Posterior vena cava (tissue), 2 donors: Measurements from ENCODE around the gene CHTF18. TPM values are rescaled to one million over a fixed set of nuclear protein-coding genes. Genes with fewer than 3 reads are reported as not detected.
"Not testable (repeated sequence)": the region's sequence is repeated elsewhere in the genome, so short reads cannot be mapped to it uniquely, and the experiment has no call there.

Experiments used
- DNase-seq: peaks from one replicate; pipeline ENCODE4 v3.0.0-alpha.2; 2020; ENCODE audit warnings: low spot score
- intact Hi-C, 2 donors: fragments of 100-400 bp; cut with DNase I; formaldehyde crosslinking; loops; one replicate each; pipeline versions ENCODE4 v1.14.1 to v1.14.2; 2022 to 2023
- total RNA-seq, 2 donors: library from RNA; stranded (reverse); fragmentation: NEBNext Ultra II Directional; extraction: Animal tissue kit (Norgen Biotek cat#: 25700); gene quantifications; one replicate each; pipeline ENCODE4 v1.2.1, GENCODE V29; 2021
- donor health status: DM: yes; HTN: yes; CAD: no.
- donor health status: DM: yes; HTN: yes; CAD: no.

The CHTF18 gene
- total RNA-seq, 2 donors from 2014 or later, result 7.7 TPM

DNA sequence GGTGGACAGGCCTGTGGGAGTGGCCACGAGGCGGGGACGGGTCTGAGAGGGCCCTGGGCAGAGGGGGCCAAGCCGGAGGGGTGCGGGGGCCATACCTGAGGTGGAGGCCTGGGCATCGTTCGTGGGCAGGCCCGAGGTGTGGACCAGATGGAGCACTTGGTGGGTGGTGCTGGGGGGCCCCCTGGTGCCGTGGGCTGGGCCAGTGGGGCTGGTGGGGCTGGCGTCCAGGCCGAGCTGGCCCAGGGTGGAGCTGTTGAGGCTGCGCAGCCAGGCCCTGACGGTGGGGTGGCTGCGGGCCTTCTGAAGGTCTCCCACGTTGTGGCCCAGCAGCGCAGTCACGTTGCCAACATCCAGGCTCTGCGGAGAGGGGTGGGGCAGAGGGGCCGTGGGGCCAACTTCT lies 18.5 kb upstream of the CHTF18 start:
- intact Hi-C loops, result no loop called here
- DNase-seq, result no peak

DNA sequence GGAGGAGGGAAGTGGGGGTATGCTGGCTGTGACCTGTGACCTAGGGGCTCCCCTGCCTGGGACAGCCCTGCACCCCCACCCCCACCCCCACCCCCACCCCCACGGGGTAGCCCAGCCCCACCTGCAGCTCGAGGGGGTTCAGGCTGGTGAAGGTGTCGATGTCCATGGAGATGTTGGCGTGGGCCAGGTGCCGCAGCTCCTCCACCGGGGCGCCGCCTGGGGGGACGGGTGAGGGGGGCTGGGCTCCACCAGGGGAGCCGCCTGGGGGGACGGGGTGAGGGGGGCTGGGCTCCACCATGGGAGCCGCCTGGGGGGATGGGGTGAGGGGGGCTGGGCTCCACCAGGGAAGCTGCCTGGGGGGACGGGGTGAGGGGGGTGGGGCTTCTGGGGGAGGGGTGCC lies 18.0 kb upstream of the CHTF18 start:
- intact Hi-C loops, result no loop called here
- no peak for DNase-seq

DNA sequence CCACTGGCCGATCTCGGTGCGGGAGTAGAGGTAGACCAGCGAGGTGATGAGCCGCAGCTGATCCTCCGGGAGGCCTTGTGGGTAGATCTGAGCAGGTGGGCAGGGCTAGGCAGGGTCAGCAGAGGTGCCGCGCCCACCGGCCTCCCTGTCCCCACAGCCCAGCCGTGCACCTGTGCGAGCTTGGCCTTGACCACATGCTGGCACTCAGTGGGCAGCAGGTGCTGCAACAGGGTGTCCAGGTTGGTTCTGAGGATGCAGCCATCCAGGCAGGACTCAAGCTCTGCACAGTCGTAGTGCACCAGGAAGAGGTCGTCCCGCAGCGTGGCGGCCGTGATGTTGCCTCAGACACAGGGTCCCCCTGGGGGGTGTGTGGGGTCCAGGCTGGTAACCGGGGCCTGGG lies 15.5 kb upstream of the CHTF18 start:
- intact Hi-C loops, result no loop called here
- DNase-seq, result no peak

DNA sequence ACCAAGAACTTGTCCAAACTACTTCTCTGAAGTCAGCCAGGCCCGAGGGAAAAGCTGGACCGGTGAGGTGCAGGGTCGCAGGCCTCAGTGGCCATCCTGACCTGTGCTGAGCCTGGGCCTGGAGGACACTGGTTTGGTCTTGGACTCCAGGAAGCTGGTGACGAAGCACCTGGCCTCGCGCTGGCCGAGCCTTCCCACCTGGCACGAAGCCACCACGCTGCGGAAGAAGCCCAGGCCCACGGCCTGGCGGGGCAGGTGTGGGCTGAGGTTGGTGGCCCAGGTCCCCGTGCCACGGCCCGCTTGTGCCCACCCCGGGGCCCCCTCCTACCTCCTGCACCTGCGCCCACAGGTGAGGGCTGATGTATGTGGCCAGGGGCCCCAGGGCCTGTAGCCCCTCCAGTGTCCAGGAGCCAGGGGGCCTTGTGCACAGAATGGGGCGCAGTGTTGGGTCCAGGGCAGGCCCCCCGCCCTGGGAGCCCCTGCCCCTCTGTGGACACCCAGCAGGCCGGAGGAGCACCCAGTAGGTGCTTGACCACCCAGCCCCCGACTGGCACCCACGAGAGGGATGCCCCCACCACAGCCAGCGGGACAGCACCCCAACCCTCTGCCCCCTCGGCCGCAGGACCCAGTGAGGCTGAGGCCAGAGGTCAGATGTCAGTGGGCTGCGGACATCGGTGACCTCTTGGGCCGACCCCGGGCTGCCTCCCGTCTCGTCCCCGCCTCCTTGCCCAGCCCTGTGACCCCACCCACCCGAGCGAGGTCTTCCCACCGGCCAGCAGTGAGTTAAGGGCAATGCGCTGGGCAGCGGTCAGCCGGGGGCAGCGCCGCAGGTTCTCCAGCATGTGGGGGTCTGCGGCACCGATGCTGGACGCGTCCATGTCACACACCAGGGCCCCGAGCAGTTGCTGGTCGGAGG lies 14.1 kb upstream of the CHTF18 start:
- intact Hi-C loops, result no loop called here
- DNase-seq, result no peak

DNA sequence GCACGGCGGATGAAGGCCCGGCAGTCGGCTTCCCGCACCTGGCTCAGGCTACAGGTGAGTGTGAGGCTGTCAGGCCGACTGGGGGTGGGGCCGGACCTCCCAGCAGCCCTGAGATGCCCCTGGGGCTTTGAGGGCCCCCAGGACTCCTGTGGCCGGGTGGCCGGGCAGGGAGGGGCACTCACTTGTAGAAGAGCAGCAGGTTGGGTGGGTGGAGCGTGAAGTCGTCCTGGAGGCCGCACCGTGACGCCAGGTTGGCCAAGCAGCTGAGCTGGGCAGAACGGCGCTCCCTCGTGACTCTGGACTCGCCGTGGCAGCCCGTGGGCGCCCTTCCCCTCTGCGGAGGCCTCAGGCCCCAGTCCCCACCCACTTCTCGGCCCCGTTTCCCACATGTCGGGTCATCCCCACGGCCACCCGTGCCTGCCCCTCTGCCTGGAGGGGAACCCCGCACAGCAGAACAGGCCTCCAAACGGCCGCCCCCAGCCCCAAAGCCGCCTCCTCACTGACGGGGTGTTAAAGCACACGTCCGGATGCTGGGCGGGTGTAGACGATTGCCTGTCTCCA lies 13.1 kb upstream of the CHTF18 start:
- intact Hi-C loops, result no loop called here
- DNase-seq, result no peak

DNA sequence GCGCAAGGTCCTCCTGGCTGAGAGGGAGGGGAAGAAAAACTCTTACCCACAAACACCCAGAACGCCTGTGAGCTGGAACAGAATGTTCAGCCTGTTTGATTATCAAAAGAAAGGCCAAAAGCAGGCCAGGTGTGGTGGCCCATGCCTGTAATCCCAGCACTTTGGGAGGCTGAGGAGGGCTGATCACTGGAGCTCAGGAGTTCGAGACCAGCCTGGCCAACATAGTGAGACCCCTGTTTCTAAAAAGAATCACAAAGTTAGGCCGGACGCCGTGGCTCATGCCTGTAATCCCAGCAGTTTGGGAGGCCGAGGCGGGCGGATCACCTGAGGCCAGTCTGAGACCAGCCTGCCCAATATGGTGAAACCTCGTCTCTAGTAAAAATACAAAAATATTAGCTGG lies 12.1 kb upstream of the CHTF18 start:
- intact Hi-C loops, DNase-seq: not testable (repeated sequence)

DNA sequence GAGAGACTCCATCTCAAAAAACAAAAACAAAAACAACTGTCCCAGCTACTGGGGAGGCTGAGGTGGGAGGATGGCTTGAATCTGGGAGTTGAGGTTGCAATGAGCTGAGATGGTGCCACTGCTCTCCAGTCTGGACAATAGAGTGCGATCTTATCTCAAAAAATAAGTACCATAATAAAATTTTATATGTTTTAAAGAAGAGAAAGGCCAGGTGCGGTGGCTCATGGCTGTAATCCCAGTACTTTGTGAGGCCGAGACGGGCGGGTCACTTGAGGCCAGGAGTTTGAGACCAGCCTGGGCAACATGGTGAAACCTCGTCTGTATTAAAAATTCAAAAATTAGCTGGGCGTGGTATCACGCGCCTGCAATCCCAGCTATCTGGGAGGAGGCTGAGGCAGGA lies 11.6 kb upstream of the CHTF18 start:
- DNase-seq, result no peak
- intact Hi-C loops, result no loop called here

DNA sequence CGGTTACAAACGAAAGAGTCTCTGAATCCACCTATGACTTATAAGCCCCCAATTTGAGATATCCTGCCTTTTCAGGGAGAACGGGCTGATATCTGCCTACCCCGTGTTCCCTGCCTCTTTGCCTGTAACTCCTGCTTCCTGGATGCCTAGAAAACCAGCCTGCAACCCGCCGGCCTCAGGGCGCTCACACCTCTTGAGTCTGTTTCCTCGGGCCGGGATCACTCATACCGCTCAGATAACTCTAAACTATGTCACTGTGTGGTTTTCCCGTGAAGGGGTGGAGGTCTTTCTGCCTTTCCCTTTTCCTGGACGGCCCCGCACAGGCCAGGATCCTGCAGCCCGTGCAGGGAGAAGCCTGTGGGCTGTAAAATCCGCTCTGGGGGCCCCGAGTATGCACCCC lies 10.6 kb upstream of the CHTF18 start:
- intact Hi-C loops, result no loop called here
- DNase-seq, result no peak

DNA sequence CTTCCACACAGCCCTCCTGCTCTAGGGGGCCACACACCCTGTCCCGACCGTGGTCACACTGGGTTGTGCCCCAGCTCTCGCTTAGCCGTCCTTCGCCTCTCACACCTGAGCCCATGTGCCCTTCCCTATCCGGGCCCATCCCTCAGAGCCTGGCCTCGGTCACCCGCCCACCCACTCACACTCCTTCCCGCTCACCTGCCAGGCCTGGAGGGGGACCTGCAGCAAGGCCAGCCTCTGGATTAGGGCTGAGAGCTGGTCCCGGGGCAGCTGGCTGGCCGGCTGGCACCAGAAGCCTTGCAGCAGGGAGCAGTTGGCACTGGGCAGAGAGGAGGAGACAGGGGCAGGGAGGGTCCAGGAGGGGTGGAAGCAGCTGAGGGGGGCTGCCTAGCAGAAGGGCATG lies 10.0 kb upstream of the CHTF18 start:
- intact Hi-C loops, result no loop called here
- no peak for DNase-seq

DNA sequence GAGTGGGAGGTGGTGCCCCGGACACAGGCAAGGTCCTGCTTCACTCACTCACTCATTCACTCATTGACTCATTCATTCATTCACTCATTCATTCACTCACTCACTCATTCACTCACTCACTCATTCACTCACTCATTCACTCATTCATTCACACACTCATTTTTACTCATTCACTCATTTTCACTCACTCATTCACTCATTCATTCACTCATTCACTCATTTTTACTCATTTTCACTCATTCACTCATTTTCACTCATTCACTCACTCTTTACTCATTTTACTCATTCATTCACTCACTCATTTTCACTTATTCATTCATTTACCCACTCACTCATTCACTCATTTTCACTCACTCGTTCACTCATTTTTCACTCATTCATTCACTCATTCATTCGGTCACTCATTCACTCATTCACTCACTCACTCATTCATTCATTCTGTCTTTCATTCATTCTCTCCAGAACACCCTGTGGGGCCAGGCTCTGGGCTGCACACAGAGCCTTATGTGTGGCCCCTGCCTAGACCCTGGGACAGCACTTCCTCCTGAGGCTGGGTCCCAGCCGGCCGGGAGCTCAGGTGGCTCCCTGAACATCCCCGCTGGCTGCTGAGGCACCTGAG lies 9.4 kb upstream of the CHTF18 start:
- no peak for DNase-seq
- intact Hi-C loops, result no loop called here

DNA sequence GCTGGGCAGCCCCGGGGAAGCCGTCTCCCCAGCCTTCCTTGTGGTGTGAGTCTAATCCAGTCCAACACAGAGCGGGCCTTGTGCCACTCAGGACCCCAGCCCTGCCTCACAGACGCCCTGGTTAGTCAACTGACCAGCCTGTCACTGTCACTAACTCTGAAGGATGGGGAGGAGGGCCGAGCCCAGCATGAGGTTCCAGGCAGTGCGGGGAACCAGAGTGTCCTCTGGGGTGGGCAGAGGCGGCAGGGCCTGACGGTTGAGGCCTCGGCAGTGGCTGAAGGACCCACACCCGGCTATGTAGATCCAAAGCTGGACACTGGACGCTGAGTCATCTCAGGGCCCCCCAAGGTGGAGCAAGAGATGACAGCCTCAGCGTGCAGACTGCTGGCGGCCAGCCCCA lies 8.9 kb upstream of the CHTF18 start:
- no peak for DNase-seq
- intact Hi-C loops, result no loop called here

DNA sequence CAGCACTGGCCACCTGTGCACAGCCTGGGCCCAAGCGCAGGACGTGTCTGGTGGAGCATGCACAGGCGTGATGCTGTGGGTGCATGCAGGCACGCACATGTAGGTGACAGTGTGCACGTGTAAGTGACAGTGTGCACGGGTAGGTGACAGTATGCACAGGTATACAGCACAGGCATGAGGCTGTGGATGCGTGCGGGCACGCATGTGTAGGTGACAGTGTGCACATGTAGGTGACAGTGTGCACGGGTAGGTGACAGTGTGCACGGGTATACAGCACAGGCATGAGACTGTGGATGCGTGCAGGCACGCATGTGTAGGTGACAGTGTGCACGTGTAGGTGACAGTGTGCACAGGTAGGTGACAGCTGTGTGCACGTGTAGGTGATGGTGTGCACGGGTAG lies 8.1 kb upstream of the CHTF18 start:
- intact Hi-C loops, result no loop called here
- DNase-seq, result no peak

DNA sequence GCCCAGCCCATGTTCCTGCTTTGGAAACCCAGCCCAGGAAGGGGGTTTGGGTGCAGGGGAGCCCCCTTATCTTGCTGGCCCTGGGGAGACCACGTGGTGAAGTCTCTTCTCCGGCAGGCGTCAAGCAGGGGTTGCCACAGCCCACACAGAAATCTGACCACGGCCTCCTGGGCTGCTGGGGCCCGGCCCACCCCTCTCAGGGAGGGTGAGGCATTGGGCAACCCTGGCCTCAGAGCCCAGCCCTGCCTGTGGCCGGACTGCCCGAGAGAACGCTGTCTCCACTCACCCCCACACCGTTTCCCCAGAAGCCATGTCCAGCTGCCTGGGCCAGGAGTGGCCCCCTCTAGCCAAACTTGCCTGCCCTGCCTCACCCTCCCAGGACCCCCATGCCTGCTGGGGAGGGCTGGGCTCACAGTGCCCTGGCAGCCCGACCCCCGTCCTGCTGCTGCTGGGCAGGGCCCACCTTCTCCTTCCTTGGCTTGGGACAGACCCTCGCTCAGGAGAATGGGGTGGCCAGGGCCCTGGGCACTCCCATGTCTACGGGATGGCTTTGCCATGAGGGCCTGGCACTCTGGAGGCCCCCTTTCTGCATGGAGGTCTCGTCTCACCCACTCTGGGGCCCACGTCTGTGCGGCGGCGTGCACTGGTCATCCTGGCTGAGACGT lies 6.9 kb upstream of the CHTF18 start:
- intact Hi-C loops, result no loop called here
- DNase-seq, result no peak

DNA sequence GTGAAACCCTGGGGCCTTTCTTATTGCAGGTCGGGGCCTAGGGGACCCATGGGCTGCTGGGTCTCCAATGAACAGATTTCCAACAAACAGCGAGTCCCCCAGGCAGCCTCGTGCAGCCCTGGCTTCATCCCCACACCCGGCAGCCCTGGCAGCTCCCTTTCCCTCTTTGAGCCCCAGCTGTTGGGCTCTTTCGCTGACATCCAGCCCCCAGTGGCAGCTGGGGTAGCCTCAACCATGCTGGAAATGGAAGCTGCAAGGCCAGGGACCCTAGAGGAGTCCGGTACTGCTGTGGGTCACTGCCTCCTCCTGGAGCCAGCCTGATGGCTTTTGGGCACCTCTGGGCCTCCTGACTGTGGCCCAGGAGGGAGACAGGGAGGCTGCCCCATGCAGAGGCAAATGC lies 6.2 kb upstream of the CHTF18 start:
- no peak for DNase-seq
- intact Hi-C loops, result no loop called here

DNA sequence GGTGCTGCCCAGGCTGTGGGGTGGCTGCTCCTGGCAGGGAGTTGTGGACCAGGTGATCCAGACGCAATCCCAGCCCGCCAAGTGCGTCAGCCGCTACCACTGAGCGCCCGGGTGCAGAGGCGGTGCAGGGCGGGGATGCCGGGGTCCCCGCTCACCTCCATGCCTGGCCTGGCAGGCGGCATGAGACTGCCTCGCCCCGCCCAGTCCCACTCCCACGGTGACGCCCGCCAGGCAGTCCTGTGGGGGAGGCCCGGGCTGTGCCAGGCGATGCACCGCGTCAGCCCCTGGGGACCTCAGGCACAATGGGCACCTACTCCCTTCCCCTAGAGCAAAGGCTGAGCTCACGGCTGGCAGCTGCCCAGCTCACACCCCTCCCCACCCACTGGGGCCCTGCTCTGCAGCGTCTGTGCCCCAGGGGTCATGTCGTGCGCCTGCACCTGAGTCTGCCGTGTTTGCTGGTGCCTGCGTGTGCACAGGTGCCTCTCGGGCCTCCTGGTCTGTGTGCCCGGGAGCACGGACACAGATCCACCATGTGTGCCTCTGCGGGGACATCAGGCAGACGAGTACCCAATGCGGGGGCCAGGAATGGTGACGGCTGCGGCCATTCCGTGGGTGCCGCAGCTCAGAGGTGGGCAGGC lies 5.5 kb upstream of the CHTF18 start:
- intact Hi-C loops, result no loop called here
- DNase-seq, result no peak

DNA sequence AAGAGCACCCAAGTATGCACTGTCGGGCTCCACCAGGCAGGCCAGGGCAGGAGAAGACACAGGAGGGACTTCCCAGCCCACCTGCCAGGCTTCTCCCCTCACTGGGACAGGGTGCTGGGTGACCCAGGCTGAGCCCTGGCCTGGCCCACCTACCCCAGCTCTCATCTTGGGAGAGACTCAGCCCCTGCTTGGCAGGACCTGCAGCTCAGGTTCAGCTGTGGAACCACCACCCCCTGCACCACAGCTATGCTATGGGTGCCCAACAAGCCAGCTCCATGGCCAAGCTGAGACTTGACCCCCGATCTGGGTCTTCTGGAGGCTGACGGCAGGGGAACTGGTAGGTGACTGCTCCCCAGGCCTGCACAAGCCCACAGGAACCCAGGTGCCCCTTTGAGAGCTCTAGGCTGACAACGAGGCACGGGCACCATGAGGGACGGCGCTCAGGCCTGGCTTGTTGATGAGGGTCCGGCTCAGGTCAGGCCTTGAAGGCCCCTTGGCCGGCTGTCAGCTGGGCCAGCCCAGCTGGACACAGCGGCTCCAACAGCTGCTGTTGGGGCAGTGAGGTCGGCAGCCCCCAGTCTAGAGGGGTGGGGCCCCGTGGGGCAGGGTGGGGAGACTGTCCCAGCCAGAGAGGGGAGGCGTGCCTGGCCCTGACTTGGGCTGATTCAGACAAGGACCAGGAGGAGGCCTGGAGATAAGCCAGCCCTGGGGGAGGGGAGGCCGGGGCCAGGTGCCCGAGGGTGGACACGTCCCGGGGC lies 4.8 kb upstream of the CHTF18 start:
- intact Hi-C loops, result no loop called here
- DNase-seq, result no peak

DNA sequence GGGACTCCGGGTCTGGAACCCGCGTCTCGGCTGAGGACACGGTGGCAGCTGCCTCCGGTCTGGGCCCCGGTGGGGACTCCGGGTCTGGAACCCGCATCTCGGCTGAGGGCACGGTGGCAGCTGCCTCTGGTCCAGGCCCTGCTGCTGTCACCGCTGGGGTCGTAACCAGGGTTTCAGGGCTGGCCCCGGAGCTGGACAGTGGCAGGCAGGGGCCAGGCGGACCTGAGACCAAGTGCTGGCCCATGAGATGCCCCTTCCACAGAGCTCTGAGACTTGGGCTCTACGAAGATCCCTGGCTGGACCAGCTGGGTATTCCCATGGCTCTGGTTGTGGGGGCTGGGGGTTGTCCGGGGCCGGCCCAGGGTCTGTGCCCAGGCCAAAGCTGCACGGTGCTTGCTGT lies 4.0 kb upstream of the CHTF18 start:
- intact Hi-C loops, result no loop called here
- DNase-seq, result no peak

DNA sequence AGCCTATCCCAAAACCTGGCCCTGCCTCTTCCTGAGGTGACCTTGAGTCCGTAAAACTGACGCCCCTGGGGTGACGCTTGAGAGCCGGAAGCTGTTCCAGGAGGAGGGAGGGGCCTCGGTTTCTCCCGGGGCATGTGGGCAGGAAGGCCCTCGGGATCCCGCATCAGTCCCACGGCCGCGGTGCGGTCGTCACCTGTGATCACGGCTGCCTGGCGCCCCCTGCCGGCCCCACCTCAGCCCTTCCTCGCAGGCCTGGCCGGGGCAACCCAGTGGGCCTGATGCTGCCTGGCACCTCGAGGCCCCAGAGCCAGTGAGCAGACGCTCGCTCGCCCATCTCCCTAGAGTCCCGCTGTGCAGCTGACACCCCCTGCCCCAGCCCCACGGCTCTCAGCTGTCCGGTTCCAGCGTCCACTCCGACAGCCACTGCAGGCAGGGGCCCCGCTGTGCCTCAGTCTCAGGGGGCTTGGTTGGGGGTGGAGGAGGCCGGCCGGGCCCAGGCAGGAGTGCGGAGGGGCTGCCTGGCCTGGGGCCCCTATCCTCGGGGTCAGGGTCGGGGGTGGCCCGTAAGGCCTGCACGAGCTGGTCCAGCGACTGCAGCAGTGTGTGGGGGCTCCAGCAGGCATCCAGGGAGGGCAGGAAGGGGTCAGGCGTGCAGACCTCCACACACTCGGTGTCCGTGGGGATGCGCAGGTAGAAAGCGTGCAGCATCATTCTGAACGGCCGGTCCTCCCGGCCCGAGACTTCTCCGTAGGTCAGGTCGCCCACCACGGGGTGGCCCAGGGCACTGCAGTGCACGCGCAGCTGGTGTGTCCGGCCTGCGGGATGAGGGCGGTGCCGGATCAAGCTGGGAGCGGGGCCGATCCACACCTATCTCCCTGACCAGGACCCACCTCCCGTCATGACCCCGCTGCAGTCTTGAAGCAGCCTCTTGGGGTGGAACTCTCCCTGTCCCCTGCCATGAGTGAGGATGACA lies 2.6 kb upstream of the CHTF18 start:
- intact Hi-C loops, result loop anchor here (5.0 kb wide), 1 partner anchor 74 kb away; no protein-coding TSS in a partner anchor
- peak; percentile 90 for DNase-seq
